Caco-2 (cell line): ENCODE data around the gene CRNKL1. TPM values are rescaled to one million over a fixed set of nuclear protein-coding genes. Genes with fewer than 3 reads are reported as not detected.

ENCODE experiments used
- BruUV-seq: library from RNA; stranded (reverse); fragments of 400-500 nt; replicated peaks from 2 replicates; lab custom pipeline; 2021; lab: Mats Ljungman, UMichigan
- CTCF ChIA-PET: fragments of 300-600 bp; sonication (Branson Sonifier 250); formaldehyde crosslinking; loops from one replicate; lab custom pipeline; 2022; ENCODE audit warnings: antibody characterized with exemption; lab: Charles Lee
- POLR2A ChIA-PET: fragments of 300-600 bp; sonication (Branson Sonifier 250); formaldehyde crosslinking; loops from one replicate; lab custom pipeline; 2022; ENCODE audit warnings: antibody characterized with exemption; lab: Charles Lee
- DNase-seq, 2 experiments: peaks; one replicate each; pipeline versions ENCODE4 v3.0.0 to v3.0.0-alpha.2; 2020 to 2022
- H3K27me3 ChIP-seq: replicated peaks from 2 replicates; pipeline ENCODE4 v1.6.0; 2011; ENCODE audit warnings: low read length; ENCODE audit not compliant: control insufficient read depth, insufficient read depth
- H3K36me3 ChIP-seq: 2 replicates; pipeline ENCODE4 v1.5.1; 2011; ENCODE audit warnings: low read length; ENCODE audit not compliant: control insufficient read depth, insufficient read depth
- H3K4me1 ChIP-seq: fragments of 250-450 bp; sonication (Bioruptor Pico); 2 replicates; pipeline ENCODE4 v1.5.1; 2020; ENCODE audit warnings: mild to moderate bottlenecking
- H3K4me3 ChIP-seq: 2 replicates; pipeline ENCODE4 v1.5.1; 2011; ENCODE audit warnings: low read depth, mild to moderate bottlenecking, control low read depth, low read length
- H3K9me3 ChIP-seq: fragments of 250-450 bp; sonication (Bioruptor Pico); 2 replicates; pipeline ENCODE4 v1.5.1; 2020; ENCODE audit warnings: mild to moderate bottlenecking, moderate library complexity
- H3K27ac Mint-ChIP-seq: one replicate; pipeline ENCODE4 v1.8.0; 2022; ENCODE audit warnings: mixed read lengths; ENCODE audit not compliant: unreplicated experiment
- H3K27me3 Mint-ChIP-seq: one replicate; pipeline ENCODE4 v1.8.0; 2022; ENCODE audit warnings: mixed read lengths; ENCODE audit not compliant: insufficient read depth, unreplicated experiment
- H3K36me3 Mint-ChIP-seq: one replicate; pipeline ENCODE4 v1.8.0; 2022; ENCODE audit warnings: mild to moderate bottlenecking, mixed read lengths; ENCODE audit not compliant: insufficient read depth, unreplicated experiment
- H3K4me1 Mint-ChIP-seq: one replicate; pipeline ENCODE4 v1.8.0; 2022; ENCODE audit warnings: low read depth, mixed read lengths; ENCODE audit not compliant: unreplicated experiment
- H3K4me3 Mint-ChIP-seq: one replicate; pipeline ENCODE4 v1.8.0; 2022; ENCODE audit warnings: mild to moderate bottlenecking, moderate library complexity, mixed read lengths; ENCODE audit not compliant: unreplicated experiment
- H3K9me3 Mint-ChIP-seq: one replicate; pipeline ENCODE4 v1.8.0; 2022; ENCODE audit warnings: mixed read lengths; ENCODE audit not compliant: unreplicated experiment
- intact Hi-C: fragments of 100-400 bp; cut with micrococcal nuclease; formaldehyde crosslinking; loops from one replicate; pipeline ENCODE4 v1.10.0; 2022; ENCODE audit not compliant: unreplicated experiment
- total RNA-seq: library from RNA; stranded (reverse); gene quantifications from 2 replicates; pipeline ENCODE4 v1.2.3, GENCODE V29; 2022
- TF ChIP-seq, protein P1 (sequence below), 2 experiments: fragments of 200-600 bp in 1 of 2; IDR thresholded peaks; 1 replicate in 1 of 2; 2 replicates in 1 of 2; pipeline versions ENCODE4 v1.5.1 to v1.8.0; 2011 to 2022; ENCODE audit warnings: antibody characterized with exemption in 1 of 2, control low read depth in 1 of 2, inconsistent platforms in 1 of 2, low read depth in 1 of 2, low read length in 1 of 2, mild to moderate bottlenecking in 1 of 2, moderate library complexity in 1 of 2; ENCODE audit not compliant: insufficient read depth in 1 of 2, severe bottlenecking in 1 of 2, unreplicated experiment in 1 of 2

Gene CRNKL1
- total RNA-seq, 1 experiment from 2014 or later = 27.0 TPM

DNA sequence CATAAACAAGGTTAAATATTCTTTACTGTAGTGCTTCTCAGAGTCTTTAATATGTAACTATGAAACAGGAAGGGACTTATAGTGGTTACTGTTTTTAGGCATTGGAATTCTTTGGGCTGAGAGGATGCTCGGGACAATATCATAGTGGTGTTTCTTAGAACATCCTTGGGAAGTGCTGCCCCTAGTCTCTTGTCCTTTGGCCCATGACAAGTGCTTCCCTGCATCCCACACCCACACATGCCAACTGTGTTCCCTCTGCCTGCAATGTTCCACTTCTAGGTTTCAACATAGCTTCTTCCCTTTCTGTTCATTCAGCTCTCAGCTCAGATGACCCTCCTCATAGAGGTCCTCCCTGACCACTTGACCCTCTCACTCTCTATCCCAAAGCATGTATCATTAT lies 37.7 kb upstream of the CRNKL1 start:
- Mint-ChIP-seq H3K27me3 (peaks cover 8% of the 10 kb centered on the region), H3K9me3 (no peaks in the 10 kb centered on the region), H3K4me3 (no peak overlapping the region), H3K27ac (no peak overlapping the region), H3K36me3 (no peaks in the 10 kb centered on the region), H3K4me1 (no peaks in the 10 kb centered on the region)
- TF ChIP-seq, protein P1, sequence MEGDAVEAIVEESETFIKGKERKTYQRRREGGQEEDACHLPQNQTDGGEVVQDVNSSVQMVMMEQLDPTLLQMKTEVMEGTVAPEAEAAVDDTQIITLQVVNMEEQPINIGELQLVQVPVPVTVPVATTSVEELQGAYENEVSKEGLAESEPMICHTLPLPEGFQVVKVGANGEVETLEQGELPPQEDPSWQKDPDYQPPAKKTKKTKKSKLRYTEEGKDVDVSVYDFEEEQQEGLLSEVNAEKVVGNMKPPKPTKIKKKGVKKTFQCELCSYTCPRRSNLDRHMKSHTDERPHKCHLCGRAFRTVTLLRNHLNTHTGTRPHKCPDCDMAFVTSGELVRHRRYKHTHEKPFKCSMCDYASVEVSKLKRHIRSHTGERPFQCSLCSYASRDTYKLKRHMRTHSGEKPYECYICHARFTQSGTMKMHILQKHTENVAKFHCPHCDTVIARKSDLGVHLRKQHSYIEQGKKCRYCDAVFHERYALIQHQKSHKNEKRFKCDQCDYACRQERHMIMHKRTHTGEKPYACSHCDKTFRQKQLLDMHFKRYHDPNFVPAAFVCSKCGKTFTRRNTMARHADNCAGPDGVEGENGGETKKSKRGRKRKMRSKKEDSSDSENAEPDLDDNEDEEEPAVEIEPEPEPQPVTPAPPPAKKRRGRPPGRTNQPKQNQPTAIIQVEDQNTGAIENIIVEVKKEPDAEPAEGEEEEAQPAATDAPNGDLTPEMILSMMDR (IDR thresholded peaks at IDR 0.05; ENCODE audit: insufficient read depth in 1 of 2, low read depth in 1 of 2, low read length in 1 of 2, severe bottlenecking in 1 of 2, unreplicated experiment in 1 of 2) = no peak
- no TSS peak for BruUV-seq
- ChIA-PET POLR2A (no interaction called here), CTCF (no interaction called here)
- Histone ChIP-seq H3K4me1 (no peaks in the 10 kb centered on the region), H3K36me3 (no peaks in the 10 kb centered on the region), H3K27me3 (no peaks in the 10 kb centered on the region), H3K9me3 (no peaks in the 10 kb centered on the region), H3K4me3 (no peak overlapping the region)
- intact Hi-C loops = loop anchor here (10.0 kb wide), 1 partner anchor 85 kb away; no protein-coding TSS in a partner anchor
- no peak for DNase-seq

DNA sequence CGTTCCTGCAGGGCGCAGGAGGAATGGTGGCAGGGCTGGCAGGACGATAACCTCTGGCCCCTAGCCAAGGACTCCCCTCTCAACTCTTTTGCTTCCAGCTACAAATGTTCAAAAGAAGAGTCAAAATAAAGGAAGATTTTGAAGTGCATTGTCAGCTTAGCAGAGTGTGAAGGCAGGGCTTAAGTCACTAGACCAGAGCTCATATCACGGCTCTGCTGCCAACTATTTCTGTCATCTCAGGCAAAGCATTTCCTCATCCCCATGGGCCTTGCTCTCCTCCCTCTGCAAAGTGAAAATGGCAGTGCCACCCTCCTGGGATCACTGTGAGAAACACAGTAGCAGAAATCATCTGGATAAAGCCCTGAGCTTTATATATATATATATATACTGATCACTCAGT lies 36.8 kb upstream of the CRNKL1 start:
- no peaks in the 10 kb centered on the region for H3K9me3 Mint-ChIP-seq

DNA sequence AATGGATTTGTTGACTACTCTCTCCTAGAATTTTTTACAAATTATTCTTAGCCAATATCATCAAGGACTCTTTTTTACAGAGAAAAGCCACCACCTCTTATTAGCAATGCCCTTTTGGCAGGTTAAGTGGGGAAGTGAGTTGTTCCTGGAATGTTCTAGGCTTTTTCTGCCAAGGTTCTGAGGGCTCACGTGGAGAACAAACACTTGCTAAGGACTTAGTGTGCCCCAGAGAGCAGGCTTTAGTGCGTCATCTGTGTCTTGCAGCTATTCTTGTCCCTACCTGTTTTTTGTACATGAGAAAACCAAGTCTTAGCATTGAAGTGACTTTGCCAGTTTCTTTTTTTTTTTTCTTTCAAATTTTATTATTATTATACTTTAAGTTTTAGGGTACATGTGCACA lies 33.5 kb upstream of the CRNKL1 start:
- no TSS peak for BruUV-seq
- H3K4me3 Mint-ChIP-seq = no peak overlapping the region
- ChIA-PET POLR2A (no interaction called here), CTCF (no interaction called here)
- Histone ChIP-seq H3K36me3 (no peaks in the 10 kb centered on the region), H3K9me3 (no peaks in the 10 kb centered on the region), H3K4me1 (no peaks in the 10 kb centered on the region), H3K27me3 (no peaks in the 10 kb centered on the region), H3K4me3 (no peak overlapping the region)
- intact Hi-C loops = loop anchor here (2.0 to 10.0 kb wide), 3 partner anchors 89 to 507 kb away; no protein-coding TSS in a partner anchor
- no peaks in the 10 kb centered on the region for H3K4me1 Mint-ChIP-seq
- H3K27ac Mint-ChIP-seq = no peak overlapping the region
- no peaks in the 10 kb centered on the region for H3K9me3 Mint-ChIP-seq
- no peak for DNase-seq
- no peaks in the 10 kb centered on the region for H3K36me3 Mint-ChIP-seq
- H3K27me3 Mint-ChIP-seq = peaks cover 5% of the 10 kb centered on the region
- TF ChIP-seq, protein P1 (IDR thresholded peaks at IDR 0.05; ENCODE audit: insufficient read depth in 1 of 2, low read depth in 1 of 2, low read length in 1 of 2, severe bottlenecking in 1 of 2, unreplicated experiment in 1 of 2) = no peak

More for the DNA sequence above, 36.8 kb upstream of the CRNKL1 start:
- no peak for DNase-seq
- no peaks in the 10 kb centered on the region for H3K4me1 ChIP-seq
- ChIA-PET CTCF (no interaction called here), POLR2A (no interaction called here)
- Mint-ChIP-seq H3K36me3 (no peaks in the 10 kb centered on the region), H3K4me1 (no peaks in the 10 kb centered on the region), H3K27me3 (peaks cover 5% of the 10 kb centered on the region), H3K4me3 (no peak overlapping the region), H3K27ac (no peak overlapping the region)
- H3K9me3 ChIP-seq = no peaks in the 10 kb centered on the region
- H3K4me3 ChIP-seq = no peak overlapping the region
- TF ChIP-seq, protein P1 (IDR thresholded peaks at IDR 0.05; ENCODE audit: insufficient read depth in 1 of 2, low read depth in 1 of 2, low read length in 1 of 2, severe bottlenecking in 1 of 2, unreplicated experiment in 1 of 2) = no peak
- intact Hi-C loops = loop anchor here (10.0 kb wide), 1 partner anchor 86 kb away; no protein-coding TSS in a partner anchor
- no peaks in the 10 kb centered on the region for H3K36me3 ChIP-seq
- no TSS peak for BruUV-seq
- H3K27me3 ChIP-seq = no peaks in the 10 kb centered on the region
